GM12878 (cell line): ENCODE data around the gene RTP1.
"Not testable (repeated sequence)": the region's sequence is repeated elsewhere in the genome, so short reads cannot be mapped to it uniquely, and the experiment has no call there.

Source experiments
- BHLHE40 ChIP-seq, 2 experiments: fragments of 450-650 bp in 1 of 2; IDR thresholded peaks; 2 replicates each; pipeline ENCODE4 v1.6.1; 2011 to 2017; ENCODE audit warnings: low read depth in 2 of 2, borderline replicate concordance in 1 of 2, improper control_type of control experiment in 1 of 2, low read length in 1 of 2, mild to moderate bottlenecking in 1 of 2
- CREB1 ChIP-seq: IDR thresholded peaks from 2 replicates; pipeline ENCODE4 v1.6.1; 2012; ENCODE audit warnings: low read depth, mild to moderate bottlenecking, inconsistent platforms
- NFIC ChIP-seq: IDR thresholded peaks from 2 replicates; pipeline ENCODE4 v1.6.1; 2012; ENCODE audit warnings: low read depth, mild to moderate bottlenecking, inconsistent platforms, low read length, moderate library complexity
- PAX8 ChIP-seq: fragments of 450-650 bp; IDR thresholded peaks from 2 replicates; pipeline ENCODE4 v1.6.1; 2017; ENCODE audit warnings: mild to moderate bottlenecking, moderate library complexity
- POLR2A ChIP-seq: IDR thresholded peaks from 2 replicates; pipeline ENCODE4 v1.6.1; 2011; ENCODE audit warnings: low read depth, mild to moderate bottlenecking, low read length
- POLR2AphosphoS2 ChIP-seq: IDR thresholded peaks from 2 replicates; pipeline ENCODE4 v1.6.1; 2011; ENCODE audit warnings: low read depth, mild to moderate bottlenecking, low read length, improper control_type of control experiment, moderate library complexity
- POLR2AphosphoS5 ChIP-seq: IDR thresholded peaks from 2 replicates; pipeline ENCODE4 v1.6.1; 2011; ENCODE audit warnings: mild to moderate bottlenecking, low read length, inconsistent platforms
- ZBED1 ChIP-seq: IDR thresholded peaks from 2 replicates; pipeline ENCODE4 v1.6.1; 2016; ENCODE audit warnings: borderline replicate concordance
- ZNF217 ChIP-seq: fragments of 450-650 bp; IDR thresholded peaks from 2 replicates; pipeline ENCODE4 v1.6.1; 2017; ENCODE audit warnings: antibody characterized with exemption, mild to moderate bottlenecking
- TF ChIP-seq, protein P1 (sequence below), 3 experiments: IDR thresholded peaks in 2 of 3; conservative IDR thresholded peaks in 1 of 3; 2 replicates each; pipeline ENCODE4 v1.5.1; 2011; ENCODE audit warnings: low read depth in 3 of 3, low read length in 3 of 3, mild to moderate bottlenecking in 3 of 3, control low read depth in 2 of 3, moderate library complexity in 2 of 3, inconsistent platforms in 1 of 3, mixed read lengths in 1 of 3; ENCODE audit not compliant: control insufficient read depth in 2 of 3, insufficient read depth in 1 of 3; ENCODE audit errors: extremely low read depth in 1 of 3
- TF ChIP-seq, protein P2 (sequence below): IDR thresholded peaks from 2 replicates; pipeline ENCODE4 v1.6.1; 2012; ENCODE audit warnings: mild to moderate bottlenecking, low read depth, low read length
- TF ChIP-seq, protein P3 (sequence below): IDR thresholded peaks from 2 replicates; pipeline ENCODE4 v1.6.1; 2011; ENCODE audit warnings: low read depth, mild to moderate bottlenecking, low read length, moderate library complexity, borderline replicate concordance; ENCODE audit errors: extremely low read depth
- TF ChIP-seq, protein P4 (sequence below): fragments of 450-650 bp; formaldehyde crosslinking; IDR thresholded peaks from 2 replicates; pipeline ENCODE4 v1.4.0; 2020; ENCODE audit warnings: mild to moderate bottlenecking, moderate library complexity

DNA sequence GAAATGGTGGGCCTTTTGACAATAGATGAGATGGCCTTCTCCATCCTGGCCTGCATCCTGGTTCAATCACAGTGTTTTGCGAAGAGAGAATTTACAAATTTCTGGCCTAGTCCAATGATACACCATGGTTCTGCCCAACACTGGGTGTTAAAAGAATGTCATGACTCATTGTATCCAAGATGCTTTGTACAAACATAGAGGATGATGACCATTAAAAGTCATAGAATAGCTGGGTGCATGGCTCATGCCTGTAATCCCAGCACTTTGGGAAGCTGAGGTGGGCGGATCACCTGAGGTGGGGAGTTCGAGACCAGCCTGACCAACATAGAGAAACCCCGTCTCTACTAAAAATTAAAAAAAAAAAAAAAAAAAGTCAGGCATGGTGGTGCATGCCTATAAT lies 41.5 kb downstream of the RTP1 start:
- not testable (repeated sequence) for TF ChIP-seq POLR2A; PAX8; POLR2AphosphoS2; BHLHE40 (IDR thresholded peaks at IDR 0.05; ENCODE audit: borderline replicate concordance in 1 of 2, low read depth in 2 of 2, low read length in 1 of 2); ZNF217; POLR2AphosphoS5; CREB1; NFIC; ZBED1
- TF ChIP-seq, protein P1, sequence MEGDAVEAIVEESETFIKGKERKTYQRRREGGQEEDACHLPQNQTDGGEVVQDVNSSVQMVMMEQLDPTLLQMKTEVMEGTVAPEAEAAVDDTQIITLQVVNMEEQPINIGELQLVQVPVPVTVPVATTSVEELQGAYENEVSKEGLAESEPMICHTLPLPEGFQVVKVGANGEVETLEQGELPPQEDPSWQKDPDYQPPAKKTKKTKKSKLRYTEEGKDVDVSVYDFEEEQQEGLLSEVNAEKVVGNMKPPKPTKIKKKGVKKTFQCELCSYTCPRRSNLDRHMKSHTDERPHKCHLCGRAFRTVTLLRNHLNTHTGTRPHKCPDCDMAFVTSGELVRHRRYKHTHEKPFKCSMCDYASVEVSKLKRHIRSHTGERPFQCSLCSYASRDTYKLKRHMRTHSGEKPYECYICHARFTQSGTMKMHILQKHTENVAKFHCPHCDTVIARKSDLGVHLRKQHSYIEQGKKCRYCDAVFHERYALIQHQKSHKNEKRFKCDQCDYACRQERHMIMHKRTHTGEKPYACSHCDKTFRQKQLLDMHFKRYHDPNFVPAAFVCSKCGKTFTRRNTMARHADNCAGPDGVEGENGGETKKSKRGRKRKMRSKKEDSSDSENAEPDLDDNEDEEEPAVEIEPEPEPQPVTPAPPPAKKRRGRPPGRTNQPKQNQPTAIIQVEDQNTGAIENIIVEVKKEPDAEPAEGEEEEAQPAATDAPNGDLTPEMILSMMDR (IDR thresholded peaks at IDR 0.05 in 2 of 3, conservative IDR thresholded peaks at IDR 0.05 in 1 of 3; ENCODE audit: control insufficient read depth in 2 of 3, extremely low read depth in 1 of 3, insufficient read depth in 1 of 3, low read depth in 3 of 3, low read length in 3 of 3): not testable (repeated sequence)
- TF ChIP-seq, protein P2, sequence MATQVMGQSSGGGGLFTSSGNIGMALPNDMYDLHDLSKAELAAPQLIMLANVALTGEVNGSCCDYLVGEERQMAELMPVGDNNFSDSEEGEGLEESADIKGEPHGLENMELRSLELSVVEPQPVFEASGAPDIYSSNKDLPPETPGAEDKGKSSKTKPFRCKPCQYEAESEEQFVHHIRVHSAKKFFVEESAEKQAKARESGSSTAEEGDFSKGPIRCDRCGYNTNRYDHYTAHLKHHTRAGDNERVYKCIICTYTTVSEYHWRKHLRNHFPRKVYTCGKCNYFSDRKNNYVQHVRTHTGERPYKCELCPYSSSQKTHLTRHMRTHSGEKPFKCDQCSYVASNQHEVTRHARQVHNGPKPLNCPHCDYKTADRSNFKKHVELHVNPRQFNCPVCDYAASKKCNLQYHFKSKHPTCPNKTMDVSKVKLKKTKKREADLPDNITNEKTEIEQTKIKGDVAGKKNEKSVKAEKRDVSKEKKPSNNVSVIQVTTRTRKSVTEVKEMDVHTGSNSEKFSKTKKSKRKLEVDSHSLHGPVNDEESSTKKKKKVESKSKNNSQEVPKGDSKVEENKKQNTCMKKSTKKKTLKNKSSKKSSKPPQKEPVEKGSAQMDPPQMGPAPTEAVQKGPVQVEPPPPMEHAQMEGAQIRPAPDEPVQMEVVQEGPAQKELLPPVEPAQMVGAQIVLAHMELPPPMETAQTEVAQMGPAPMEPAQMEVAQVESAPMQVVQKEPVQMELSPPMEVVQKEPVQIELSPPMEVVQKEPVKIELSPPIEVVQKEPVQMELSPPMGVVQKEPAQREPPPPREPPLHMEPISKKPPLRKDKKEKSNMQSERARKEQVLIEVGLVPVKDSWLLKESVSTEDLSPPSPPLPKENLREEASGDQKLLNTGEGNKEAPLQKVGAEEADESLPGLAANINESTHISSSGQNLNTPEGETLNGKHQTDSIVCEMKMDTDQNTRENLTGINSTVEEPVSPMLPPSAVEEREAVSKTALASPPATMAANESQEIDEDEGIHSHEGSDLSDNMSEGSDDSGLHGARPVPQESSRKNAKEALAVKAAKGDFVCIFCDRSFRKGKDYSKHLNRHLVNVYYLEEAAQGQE: not testable (repeated sequence)
- TF ChIP-seq, protein P3, sequence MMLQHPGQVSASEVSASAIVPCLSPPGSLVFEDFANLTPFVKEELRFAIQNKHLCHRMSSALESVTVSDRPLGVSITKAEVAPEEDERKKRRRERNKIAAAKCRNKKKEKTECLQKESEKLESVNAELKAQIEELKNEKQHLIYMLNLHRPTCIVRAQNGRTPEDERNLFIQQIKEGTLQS: not testable (repeated sequence)
- TF ChIP-seq, protein P4, sequence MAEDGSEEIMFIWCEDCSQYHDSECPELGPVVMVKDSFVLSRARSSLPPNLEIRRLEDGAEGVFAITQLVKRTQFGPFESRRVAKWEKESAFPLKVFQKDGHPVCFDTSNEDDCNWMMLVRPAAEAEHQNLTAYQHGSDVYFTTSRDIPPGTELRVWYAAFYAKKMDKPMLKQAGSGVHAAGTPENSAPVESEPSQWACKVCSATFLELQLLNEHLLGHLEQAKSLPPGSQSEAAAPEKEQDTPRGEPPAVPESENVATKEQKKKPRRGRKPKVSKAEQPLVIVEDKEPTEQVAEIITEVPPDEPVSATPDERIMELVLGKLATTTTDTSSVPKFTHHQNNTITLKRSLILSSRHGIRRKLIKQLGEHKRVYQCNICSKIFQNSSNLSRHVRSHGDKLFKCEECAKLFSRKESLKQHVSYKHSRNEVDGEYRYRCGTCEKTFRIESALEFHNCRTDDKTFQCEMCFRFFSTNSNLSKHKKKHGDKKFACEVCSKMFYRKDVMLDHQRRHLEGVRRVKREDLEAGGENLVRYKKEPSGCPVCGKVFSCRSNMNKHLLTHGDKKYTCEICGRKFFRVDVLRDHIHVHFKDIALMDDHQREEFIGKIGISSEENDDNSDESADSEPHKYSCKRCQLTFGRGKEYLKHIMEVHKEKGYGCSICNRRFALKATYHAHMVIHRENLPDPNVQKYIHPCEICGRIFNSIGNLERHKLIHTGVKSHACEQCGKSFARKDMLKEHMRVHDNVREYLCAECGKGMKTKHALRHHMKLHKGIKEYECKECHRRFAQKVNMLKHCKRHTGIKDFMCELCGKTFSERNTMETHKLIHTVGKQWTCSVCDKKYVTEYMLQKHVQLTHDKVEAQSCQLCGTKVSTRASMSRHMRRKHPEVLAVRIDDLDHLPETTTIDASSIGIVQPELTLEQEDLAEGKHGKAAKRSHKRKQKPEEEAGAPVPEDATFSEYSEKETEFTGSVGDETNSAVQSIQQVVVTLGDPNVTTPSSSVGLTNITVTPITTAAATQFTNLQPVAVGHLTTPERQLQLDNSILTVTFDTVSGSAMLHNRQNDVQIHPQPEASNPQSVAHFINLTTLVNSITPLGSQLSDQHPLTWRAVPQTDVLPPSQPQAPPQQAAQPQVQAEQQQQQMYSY (CRISPR knock-in tag): not testable (repeated sequence)
